Tibial artery (tissue), 4 donors: ENCODE measurements around the gene GARNL3.
A peak's percentile ranks its signal among the peaks of the same experiment; 100 is the strongest.

ENCODE experiments used
- DNase-seq, 2 donors: peaks; one replicate each; pipeline ENCODE4 v3.0.0-alpha.2; 2019
- H3K27ac ChIP-seq, 2 donors: fragments of 200-600 bp; sonication (generic) in 1 of 2; 1 replicate in 1 of 2; 2 replicates in 1 of 2; pipeline ENCODE4 v1.5.1; 2018 to 2019; ENCODE audit warnings: mild to moderate bottlenecking in 1 of 2
- H3K27me3 ChIP-seq, 2 donors: fragments of 200-600 bp; sonication (generic) in 1 of 2; one replicate each; pipeline versions ENCODE4 v1.5.1 to v1.6.0; 2016 to 2019
- H3K36me3 ChIP-seq, 3 donors: fragments of 200-600 bp; sonication (generic) in 2 of 3; one replicate each; pipeline ENCODE4 v1.5.1; 2016 to 2019; ENCODE audit warnings: mild to moderate bottlenecking in 2 of 3
- H3K4me1 ChIP-seq, 4 donors: fragments of 200-600 bp; sonication (generic) in 2 of 4; 1 replicate in 3 of 4; 2 replicates in 1 of 4; pipeline ENCODE4 v1.5.1; 2016 to 2019
- H3K4me3 ChIP-seq, 2 donors: fragments of 200-600 bp; sonication (generic) in 1 of 2; 1 replicate in 1 of 2; 2 replicates in 1 of 2; pipeline ENCODE4 v1.5.1; 2018 to 2019; ENCODE audit warnings: mild to moderate bottlenecking in 2 of 2
- H3K9me3 ChIP-seq, 3 donors: fragments of 200-600 bp; sonication (generic) in 1 of 3; one replicate each; pipeline ENCODE4 v1.5.1; 2016 to 2019
- intact Hi-C: fragments of 100-400 bp; cut with DNase I; formaldehyde crosslinking; loops from one replicate; pipeline ENCODE4 v1.15.0; 2023; ENCODE audit warnings: low total_unique reads
- TF ChIP-seq, protein P1 (sequence below), 2 experiments: fragments of 200-600 bp in 1 of 2; fragments of 450-650 bp in 1 of 2; IDR thresholded peaks; one replicate each; pipeline ENCODE4 v1.5.1; 2017 to 2019; ENCODE audit warnings: antibody characterized with exemption in 2 of 2, mild to moderate bottlenecking in 1 of 2, moderate library complexity in 1 of 2

Gene GARNL3

DNA sequence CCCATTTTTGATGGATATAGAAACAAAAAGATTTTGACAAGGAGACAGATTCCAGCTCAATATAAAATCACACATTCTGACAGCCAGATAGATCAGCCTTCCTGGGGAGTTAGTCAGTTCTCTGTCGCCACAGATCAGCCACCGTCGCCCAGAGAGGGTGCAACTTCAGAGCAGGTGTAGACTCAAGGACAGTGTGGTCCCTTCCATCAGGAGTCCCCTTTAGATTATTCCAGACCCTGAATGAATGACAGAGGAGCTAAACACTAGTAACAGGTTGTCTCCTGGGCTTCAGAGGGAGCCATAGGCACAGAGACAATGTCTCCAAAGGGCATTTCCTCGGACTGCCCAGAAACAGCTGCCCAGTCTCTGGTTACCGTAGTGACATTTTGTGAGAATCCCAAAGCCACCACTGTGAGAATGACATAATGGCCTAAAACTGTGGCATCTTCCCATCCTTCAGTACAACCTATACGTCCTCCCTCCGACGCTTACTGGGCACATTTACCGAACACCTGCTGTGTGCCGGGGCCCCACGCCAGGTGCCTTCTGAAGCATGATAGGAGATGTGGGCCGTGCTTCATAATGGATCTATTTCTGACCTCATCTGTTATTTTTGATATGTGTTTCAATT, 85.0 kb downstream of the GARNL3 start:
- intact Hi-C loops: loop anchor here (10.0 kb wide), 1 partner anchor 125 kb away; no protein-coding TSS in a partner anchor
- no peak overlapping the region for H3K27ac ChIP-seq
- no peak for DNase-seq
- no peaks in the 10 kb centered on the region for H3K27me3 ChIP-seq
- no peaks in the 10 kb centered on the region for H3K9me3 ChIP-seq
- TF ChIP-seq, protein P1, sequence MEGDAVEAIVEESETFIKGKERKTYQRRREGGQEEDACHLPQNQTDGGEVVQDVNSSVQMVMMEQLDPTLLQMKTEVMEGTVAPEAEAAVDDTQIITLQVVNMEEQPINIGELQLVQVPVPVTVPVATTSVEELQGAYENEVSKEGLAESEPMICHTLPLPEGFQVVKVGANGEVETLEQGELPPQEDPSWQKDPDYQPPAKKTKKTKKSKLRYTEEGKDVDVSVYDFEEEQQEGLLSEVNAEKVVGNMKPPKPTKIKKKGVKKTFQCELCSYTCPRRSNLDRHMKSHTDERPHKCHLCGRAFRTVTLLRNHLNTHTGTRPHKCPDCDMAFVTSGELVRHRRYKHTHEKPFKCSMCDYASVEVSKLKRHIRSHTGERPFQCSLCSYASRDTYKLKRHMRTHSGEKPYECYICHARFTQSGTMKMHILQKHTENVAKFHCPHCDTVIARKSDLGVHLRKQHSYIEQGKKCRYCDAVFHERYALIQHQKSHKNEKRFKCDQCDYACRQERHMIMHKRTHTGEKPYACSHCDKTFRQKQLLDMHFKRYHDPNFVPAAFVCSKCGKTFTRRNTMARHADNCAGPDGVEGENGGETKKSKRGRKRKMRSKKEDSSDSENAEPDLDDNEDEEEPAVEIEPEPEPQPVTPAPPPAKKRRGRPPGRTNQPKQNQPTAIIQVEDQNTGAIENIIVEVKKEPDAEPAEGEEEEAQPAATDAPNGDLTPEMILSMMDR (IDR thresholded peaks at IDR 0.05): no peak
- H3K36me3 ChIP-seq: peaks cover 11 to 34% (median 19%) of the 10 kb centered on the region in 3 donors
- peaks cover 0 to 28% (median 12%) of the 10 kb centered on the region in 4 donors for H3K4me1 ChIP-seq
- H3K4me3 ChIP-seq: no peak overlapping the region

GRCh38 chr9:127351182-127352166, 86.9 kb downstream of the GARNL3 start:
- intact Hi-C loops: no loop called here
- H3K36me3 ChIP-seq: peaks cover 28 to 43% (median 38%) of the 10 kb centered on the region in 3 donors

DNA sequence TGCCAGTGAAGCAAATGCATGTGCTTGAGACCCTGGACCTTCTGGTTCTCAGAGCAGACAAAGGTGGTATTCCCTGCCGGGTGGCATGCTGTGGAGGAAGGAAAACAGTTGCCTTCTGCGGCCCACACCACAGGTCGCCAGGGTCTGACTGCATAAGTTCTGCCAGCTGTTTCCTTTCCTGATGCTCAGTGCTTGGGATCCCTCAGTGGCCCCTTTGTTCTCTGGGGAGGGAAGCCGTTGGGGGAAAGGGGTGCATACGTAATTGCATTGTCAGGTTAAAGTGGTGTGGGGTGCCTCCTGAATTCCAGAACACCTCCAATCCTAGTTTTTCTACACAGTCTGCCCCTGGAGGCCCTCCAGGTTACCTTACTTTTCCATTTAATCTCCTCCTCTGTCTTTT, 89.3 kb downstream of the GARNL3 start:
- TF ChIP-seq, protein P1 (IDR thresholded peaks at IDR 0.05): no peak

More at GRCh38 chr9:127351182-127352166, 86.9 kb downstream of the GARNL3 start:
- no peak for DNase-seq
- H3K4me1 ChIP-seq: peaks cover 0 to 9% (median 4%) of the 10 kb centered on the region in 4 donors
- no peaks in the 10 kb centered on the region for H3K9me3 ChIP-seq
- H3K4me3 ChIP-seq: no peak overlapping the region
- no peak overlapping the region for H3K27ac ChIP-seq
- no peaks in the 10 kb centered on the region for H3K27me3 ChIP-seq
- TF ChIP-seq, protein P1 (IDR thresholded peaks at IDR 0.05): no peak

DNA sequence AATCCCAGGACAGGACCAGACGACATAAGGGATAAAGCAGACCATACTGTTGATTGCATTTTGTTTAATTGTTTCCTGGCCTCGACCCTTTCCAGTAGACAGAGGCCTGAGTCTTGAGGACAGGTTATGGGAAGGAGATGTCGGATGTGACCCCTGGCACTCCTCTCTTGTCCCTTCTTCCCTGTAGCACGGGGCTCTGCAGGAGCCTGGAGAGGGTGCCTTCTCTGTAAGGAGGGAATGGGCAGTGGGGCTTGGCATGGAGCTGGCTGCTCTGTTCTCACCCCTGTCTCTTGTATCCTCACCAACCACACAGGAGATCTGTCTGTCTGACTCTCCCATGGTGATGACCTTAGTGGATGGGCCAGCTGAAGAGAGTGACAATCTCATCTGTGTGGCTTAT, 92.3 kb downstream of the GARNL3 start:
- no peak overlapping the region for H3K4me3 ChIP-seq
- DNase-seq: no peak
- no peaks in the 10 kb centered on the region for H3K27me3 ChIP-seq
- intact Hi-C loops: no loop called here
- peaks cover 37 to 54% (median 40%) of the 10 kb centered on the region in 3 donors for H3K36me3 ChIP-seq
- no peaks in the 10 kb centered on the region for H3K9me3 ChIP-seq
- TF ChIP-seq, protein P1 (IDR thresholded peaks at IDR 0.05): no peak
- H3K4me1 ChIP-seq: peaks cover 0 to 33% (median 23%) of the 10 kb centered on the region in 4 donors
- no peak overlapping the region for H3K27ac ChIP-seq

More for the DNA sequence above, 89.3 kb downstream of the GARNL3 start:
- Histone ChIP-seq H3K4me1 (peaks cover 0 to 7% (median 1%) of the 10 kb centered on the region in 4 donors), H3K36me3 (peaks cover 39 to 52% (median 46%) of the 10 kb centered on the region in 3 donors), H3K9me3 (no peaks in the 10 kb centered on the region), H3K27ac (no peak overlapping the region), H3K4me3 (no peak overlapping the region), H3K27me3 (no peaks in the 10 kb centered on the region)
- intact Hi-C loops: no loop called here
- no peak for DNase-seq

DNA sequence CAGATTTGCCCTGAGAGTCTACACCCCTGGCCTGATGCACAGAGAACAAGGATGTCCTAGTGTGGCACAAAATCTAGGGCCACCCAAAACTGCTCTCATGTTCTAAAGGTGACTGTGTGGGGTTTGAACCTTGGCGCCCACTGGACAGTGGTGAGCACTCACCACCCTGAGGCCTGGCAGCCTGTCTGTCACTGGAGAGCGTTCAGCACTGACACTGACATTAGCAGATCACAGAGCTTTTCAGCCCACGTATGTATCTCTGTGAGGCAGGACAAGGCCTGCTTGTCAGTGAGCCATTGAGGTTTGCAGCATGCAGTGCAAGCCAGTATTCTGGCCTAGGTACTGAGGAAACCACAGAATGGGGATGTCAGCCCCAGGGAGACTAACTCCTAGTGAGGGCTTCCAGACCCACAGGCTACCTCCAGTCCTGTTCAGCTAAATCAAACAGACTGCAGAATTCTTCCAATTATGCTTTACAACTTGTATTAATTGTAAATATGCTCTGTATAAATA, 93.5 kb downstream of the GARNL3 start:
- H3K4me3 ChIP-seq: no peak overlapping the region
- peaks cover 36 to 54% (median 49%) of the 10 kb centered on the region in 3 donors for H3K36me3 ChIP-seq
- H3K27ac ChIP-seq: peak overlapping the region; percentile 23 to 82
- intact Hi-C loops: no loop called here
- peaks cover 0 to 33% (median 23%) of the 10 kb centered on the region in 4 donors for H3K4me1 ChIP-seq
- TF ChIP-seq, protein P1 (IDR thresholded peaks at IDR 0.05): no peak
- no peaks in the 10 kb centered on the region for H3K27me3 ChIP-seq
- no peak for DNase-seq
- no peaks in the 10 kb centered on the region for H3K9me3 ChIP-seq
